A549 treated with Hydrocortisone at 1 μM for 4 hours (cell line): Measurements from ENCODE around the gene LILRB4. TPM values are rescaled to one million over a fixed set of nuclear protein-coding genes. Genes with fewer than 3 reads are reported as not detected.

Experiments used
- total RNA-seq: library from RNA; stranded (reverse); fragments of 200-300 nt; extraction: Qiagen RNA extraction; gene quantifications from 5 replicates; pipeline ENCODE4 v1.2.3, GENCODE V29; 2022

The LILRB4 gene
- not detected in 5 replicates for total RNA-seq

DNA sequence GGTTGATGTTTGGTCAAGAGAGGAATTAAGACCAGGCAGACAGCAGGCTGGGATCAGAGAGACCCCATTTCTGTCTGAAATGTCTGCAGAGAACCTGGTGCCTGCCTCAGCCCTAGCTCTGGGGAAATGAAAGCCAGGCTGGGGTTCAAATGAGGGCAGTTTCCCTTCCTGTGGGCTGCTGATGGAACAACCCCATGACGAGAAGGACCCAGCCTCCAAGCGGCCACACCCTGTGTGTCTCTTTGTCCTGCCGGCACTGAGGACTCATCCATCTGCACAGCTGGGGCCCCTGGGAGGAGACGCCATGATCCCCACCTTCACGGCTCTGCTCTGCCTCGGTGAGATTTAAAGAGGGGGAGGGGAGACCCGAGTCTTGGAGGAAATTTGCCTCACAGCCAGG, at the start of gene LILRB4:
Gene LILRB4 (plus strand): TSS at position 256 of the 400 bp plus-strand sequence. CDS start 49 bp downstream, at position 305.

DNA sequence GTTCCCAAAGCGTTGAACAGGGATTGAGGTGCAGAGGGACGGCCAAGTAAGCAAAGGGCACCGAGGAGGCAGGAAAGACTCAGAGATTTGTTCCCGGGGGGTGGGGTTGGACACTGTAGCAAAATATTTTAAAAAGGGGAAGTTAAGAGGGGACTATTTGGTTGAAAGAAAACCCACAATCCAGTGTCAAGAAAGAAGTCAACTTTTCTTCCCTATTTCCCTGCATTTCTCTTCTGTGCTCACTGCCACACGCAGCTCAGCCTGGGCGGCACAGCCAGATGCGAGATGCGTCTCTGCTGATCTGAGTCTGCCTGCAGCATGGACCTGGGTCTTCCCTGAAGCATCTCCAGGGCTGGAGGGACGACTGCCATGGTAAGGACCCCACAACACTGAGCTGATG, 32.5 kb upstream of the LILRB4 start, which contains the start of gene LILRB1:
Gene LILRB1 (plus strand): TSS at position 223 of the 400 bp plus-strand sequence. CDS start 590 bp downstream, outside the sequence.

Other genes with a start within 250 kb of the LILRB4 start
- gene TTYH1, start 247.5 kb upstream of the LILRB4 start, total RNA-seq: 0.09 to 0.31 TPM (median 0.16 TPM) in 5 replicates
- gene LENG8, start 213.8 kb upstream of the LILRB4 start, total RNA-seq: 84.3 to 121 TPM (median 105 TPM) in 5 replicates
- 4.7 to 7.9 TPM (median 6.6 TPM) in 5 replicates for gene LENG9, start 199.2 kb upstream of the LILRB4 start, total RNA-seq
- gene CDC42EP5, start 189.7 kb upstream of the LILRB4 start, total RNA-seq: 0.38 TPM in 1 of 5 replicates, not detected in the others
- not detected in 5 replicates for gene LAIR2, start 160.2 kb upstream of the LILRB4 start, total RNA-seq
- 0.03 TPM in 1 of 5 replicates, not detected in the others for gene LILRA2, start 89.2 kb upstream of the LILRB4 start, total RNA-seq
- not detected in 5 replicates for gene LILRA1, start 69.4 kb upstream of the LILRB4 start, total RNA-seq
- 0.02 TPM in 1 of 5 replicates, not detected in the others for gene LILRB1, start 32.5 kb upstream of the LILRB4 start, total RNA-seq
- not detected in 5 replicates for gene KIR3DL3, start 61.5 kb downstream of the LILRB4 start, total RNA-seq
- not detected in 5 replicates for gene KIR2DL3, start 75.5 kb downstream of the LILRB4 start, total RNA-seq
- gene KIR2DL1, start 106.8 kb downstream of the LILRB4 start, total RNA-seq: 0.05 TPM in 1 of 5 replicates, not detected in the others
- gene KIR2DL4, start 140.6 kb downstream of the LILRB4 start, total RNA-seq: not detected in 5 replicates
- gene KIR3DL1, start 153.5 kb downstream of the LILRB4 start, total RNA-seq: not detected in 5 replicates
- not detected in 5 replicates for gene KIR2DS4, start 169.7 kb downstream of the LILRB4 start, total RNA-seq
- 0.06 TPM in 1 of 5 replicates, not detected in the others for gene KIR3DL2, start 187.5 kb downstream of the LILRB4 start, total RNA-seq
- gene FCAR, start 211.2 kb downstream of the LILRB4 start, total RNA-seq: not detected in 5 replicates
- gene NCR1, start 243.2 kb downstream of the LILRB4 start, total RNA-seq: not detected in 5 replicates